ENCODE results near the gene SPACDR.
A peak's percentile ranks its signal among the peaks of the same experiment; 100 is the strongest.

Gene SPACDR

DNA sequence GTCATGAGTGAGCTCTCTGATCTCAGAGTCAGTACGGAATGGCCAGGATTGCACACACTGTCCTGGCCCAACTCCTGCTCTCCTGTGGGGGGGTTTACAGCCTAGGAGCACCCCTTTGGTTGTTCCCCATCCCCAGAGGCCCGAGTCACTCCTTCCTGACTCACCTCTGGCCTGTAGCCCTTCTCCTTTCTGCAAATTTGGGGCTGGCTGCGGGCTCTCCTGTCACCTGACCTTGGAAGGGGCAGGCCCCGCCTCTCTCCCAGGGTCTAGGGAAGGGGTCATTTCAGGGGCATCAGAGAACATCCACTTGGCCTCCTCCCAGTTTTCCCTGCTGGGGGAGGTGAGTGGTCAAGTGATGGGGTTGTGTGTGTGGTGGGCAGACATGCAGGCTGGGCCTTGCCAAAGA is 21.4 kb upstream of the SPACDR start:
- TF ChIP-seq, protein P1, sequence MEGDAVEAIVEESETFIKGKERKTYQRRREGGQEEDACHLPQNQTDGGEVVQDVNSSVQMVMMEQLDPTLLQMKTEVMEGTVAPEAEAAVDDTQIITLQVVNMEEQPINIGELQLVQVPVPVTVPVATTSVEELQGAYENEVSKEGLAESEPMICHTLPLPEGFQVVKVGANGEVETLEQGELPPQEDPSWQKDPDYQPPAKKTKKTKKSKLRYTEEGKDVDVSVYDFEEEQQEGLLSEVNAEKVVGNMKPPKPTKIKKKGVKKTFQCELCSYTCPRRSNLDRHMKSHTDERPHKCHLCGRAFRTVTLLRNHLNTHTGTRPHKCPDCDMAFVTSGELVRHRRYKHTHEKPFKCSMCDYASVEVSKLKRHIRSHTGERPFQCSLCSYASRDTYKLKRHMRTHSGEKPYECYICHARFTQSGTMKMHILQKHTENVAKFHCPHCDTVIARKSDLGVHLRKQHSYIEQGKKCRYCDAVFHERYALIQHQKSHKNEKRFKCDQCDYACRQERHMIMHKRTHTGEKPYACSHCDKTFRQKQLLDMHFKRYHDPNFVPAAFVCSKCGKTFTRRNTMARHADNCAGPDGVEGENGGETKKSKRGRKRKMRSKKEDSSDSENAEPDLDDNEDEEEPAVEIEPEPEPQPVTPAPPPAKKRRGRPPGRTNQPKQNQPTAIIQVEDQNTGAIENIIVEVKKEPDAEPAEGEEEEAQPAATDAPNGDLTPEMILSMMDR (IDR thresholded peaks at IDR 0.05; ENCODE audit: control extremely low read depth, extremely low read depth, low read depth, missing control alignments), result no peak
- CTCF ChIA-PET, result interaction anchor here (1.1 to 2.4 kb wide), 2 partner anchors 74 to 163 kb away, joined by 3 to 10 read pairs; no protein-coding TSS in a partner anchor
- POLR2A ChIA-PET, result no interaction called here
- peak; percentile 11 for DNase-seq (ENCODE audit: extremely low spot score)

DNA sequence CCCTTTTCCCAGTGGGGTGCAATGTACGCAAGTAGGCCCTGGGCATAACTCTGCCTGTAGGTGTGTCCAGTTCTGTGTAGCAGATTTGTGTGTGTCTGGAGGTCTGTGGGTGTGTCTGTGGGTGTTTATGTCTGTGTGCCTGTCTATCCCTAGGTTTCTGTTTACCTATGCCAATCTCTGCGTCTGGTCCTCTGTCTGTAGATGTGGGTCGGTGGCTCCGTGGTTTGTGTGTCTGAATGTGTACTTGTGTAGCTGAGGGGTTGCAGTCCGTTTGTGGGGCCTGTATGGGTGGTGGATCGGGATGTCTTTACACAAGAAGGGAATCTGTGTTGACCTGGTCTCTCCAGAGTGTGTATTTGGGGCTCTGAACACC is 20.6 kb upstream of the SPACDR start:
- ChIA-PET POLR2A (no interaction called here), CTCF (interaction anchor here (2.4 kb wide), 1 partner anchor 75 kb away, joined by 10 read pairs; no protein-coding TSS in a partner anchor)
- TF ChIP-seq, protein P1 (IDR thresholded peaks at IDR 0.05; ENCODE audit: control extremely low read depth, extremely low read depth, low read depth, missing control alignments), result no peak
- DNase-seq (ENCODE audit: extremely low spot score), result peak; percentile 14

DNA sequence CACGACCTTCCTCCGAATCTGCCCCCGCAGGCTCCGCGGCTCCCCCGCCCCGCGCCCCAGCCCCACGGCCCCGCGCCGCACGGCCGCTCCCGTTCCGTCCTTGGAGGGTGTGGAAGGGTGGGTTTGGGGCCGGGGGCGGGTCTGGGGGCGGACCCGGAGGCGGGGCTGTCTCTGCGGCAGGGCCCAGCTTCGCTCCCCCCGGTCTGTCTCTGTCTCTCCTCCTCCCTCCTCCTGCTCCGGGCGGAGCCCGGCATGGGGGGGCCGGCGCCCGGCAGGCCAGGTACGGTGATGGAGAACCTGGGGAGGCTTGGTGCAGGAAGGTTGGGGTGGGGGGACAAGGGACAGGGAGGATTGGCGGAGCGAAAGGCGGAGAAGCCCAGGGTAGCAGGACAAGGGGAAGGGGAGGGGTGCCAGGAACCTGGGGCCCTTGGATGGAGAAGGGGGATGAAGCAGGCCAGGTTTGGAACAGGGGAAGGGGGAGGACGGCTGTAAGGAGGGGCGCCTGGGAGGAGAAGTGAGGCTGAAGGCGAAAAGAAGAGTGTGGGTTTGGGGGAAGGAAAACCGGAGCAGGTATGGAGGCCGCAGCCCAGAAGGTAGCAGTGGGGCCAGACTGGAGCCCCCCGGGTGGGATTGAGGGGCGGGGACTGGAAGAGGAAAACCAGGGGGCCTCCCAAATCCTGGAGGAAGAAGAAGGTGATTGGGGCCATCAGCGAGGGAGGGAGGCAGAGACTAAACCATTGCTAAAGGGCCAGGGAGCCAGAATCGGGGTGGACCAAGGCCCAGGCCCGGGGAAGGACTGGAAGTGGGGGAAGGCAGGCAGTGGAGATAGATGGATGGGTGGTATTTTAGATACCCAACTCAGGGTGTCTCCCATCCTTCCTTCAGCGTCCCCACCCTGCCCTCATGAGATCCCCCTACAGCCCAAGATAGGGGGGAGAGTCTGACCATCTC is 19.9 kb upstream of the SPACDR start, which contains the start of gene NYAP1:
TSS of gene NYAP1 (plus strand) at position 206 of the 951 bp plus-strand sequence. CDS start 1,385 bp downstream, outside the sequence.
- TF ChIP-seq, protein P1 (IDR thresholded peaks at IDR 0.05; ENCODE audit: control extremely low read depth, extremely low read depth, low read depth, missing control alignments), result no peak
- POLR2A ChIA-PET, result no interaction called here
- DNase-seq (ENCODE audit: extremely low spot score), result peak; percentile 58
- CTCF ChIA-PET, result interaction anchor here (1.3 to 2.4 kb wide), 4 partner anchors 13 to 105 kb away, joined by 3 to 18 read pairs (median 8); no protein-coding TSS in a partner anchor

DNA sequence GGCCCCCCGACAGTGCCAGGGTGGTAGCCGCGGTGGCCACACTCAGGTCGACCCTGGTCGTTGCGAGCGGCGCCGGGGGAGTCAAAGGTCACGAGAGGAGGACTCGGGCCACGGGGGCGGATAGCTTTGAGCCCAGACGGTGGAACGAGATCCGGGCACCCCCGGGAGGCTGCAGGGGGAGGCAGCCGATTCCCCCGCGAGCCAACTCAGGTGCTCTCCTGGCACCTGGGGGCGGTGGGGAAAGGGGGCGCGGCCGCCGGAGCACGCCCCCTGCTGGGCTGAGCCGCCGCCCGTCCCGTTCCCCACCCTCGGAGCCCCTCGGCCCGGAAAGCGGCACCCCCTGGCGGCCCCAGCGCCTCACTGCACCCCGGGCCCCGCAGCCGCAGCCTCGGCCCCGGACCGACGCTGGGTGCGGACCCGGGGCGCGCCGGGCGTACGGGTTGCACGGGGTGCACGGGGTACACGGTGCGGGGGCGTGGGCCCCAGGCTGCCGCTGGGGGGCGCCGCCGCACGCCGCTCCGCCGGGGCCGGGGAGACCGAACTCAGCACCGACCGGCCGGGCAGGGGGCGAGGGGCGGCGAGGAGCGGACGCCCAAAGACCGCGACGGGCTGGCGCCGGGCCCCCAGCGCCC is 19.1 kb upstream of the SPACDR start:
- ChIA-PET CTCF (interaction anchor here (0.6 to 3.3 kb wide), 30 partner anchors 10 to 345 kb away, joined by 3 to 30 read pairs (median 4); partner anchors contain the start of gene MOSPD3), POLR2A (no interaction called here)
- TF ChIP-seq, protein P1 (IDR thresholded peaks at IDR 0.05; ENCODE audit: control extremely low read depth, extremely low read depth, low read depth, missing control alignments), result peak; percentile 90
- peak; percentile 89 for DNase-seq (ENCODE audit: extremely low spot score)

DNA sequence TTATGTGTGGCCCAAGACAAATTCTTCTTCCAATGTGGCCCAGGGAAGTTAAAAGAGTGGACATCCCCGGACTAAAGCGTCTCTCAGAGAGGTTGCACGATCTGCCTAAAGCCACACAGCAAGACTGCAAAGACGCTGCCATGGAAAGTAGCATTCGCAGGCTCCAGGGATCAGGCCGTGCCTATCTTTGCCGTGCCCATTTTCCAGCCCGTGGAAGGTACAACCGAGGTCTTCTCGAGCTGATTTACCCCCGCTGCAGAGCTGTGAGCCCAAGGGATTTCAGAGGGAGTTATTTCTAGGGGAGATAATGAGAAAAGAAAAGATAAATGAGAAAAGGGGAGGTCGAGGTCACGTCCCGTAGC is 18.6 kb upstream of the SPACDR start:
- DNase-seq (ENCODE audit: extremely low spot score), result no peak
- TF ChIP-seq, protein P1 (IDR thresholded peaks at IDR 0.05; ENCODE audit: control extremely low read depth, extremely low read depth, low read depth, missing control alignments), result no peak
- POLR2A ChIA-PET, result no interaction called here
- CTCF ChIA-PET, result interaction anchor here (0.6 to 3.3 kb wide), 31 partner anchors 9 to 345 kb away, joined by 3 to 30 read pairs (median 4); partner anchors contain the start of gene MOSPD3

DNA sequence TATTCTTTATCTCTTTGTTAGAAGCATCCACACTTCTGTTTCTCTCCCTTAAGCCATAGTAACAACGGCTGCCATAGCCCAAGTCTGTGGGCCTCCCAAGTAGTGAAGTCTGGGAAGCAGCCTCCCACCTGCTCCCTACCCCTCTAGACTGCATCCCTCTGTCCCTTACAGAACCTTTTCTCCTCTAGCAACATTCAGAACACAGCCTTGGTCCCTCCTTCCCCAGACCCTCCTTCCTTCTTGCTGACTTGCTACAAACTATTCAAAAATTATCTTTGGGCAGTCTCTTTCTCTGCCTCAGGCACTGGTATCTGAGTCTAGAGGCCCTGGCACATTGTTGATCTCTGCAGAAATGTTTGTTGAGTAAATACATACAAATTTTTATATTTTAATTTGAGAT is 17.4 kb upstream of the SPACDR start:
- CTCF ChIA-PET, result interaction anchor here (0.8 to 3.3 kb wide), 5 partner anchors 11 to 78 kb away, joined by 3 to 30 read pairs (median 14); no protein-coding TSS in a partner anchor
- POLR2A ChIA-PET, result no interaction called here
- TF ChIP-seq, protein P1 (IDR thresholded peaks at IDR 0.05; ENCODE audit: control extremely low read depth, extremely low read depth, low read depth, missing control alignments), result no peak
- DNase-seq (ENCODE audit: extremely low spot score), result no peak

Data from GM10248 (cell line).